Right atrium auricular region (tissue), 2 donors: Measurements from ENCODE around the gene C1QB. TPM values are rescaled to one million over a fixed set of nuclear protein-coding genes. Genes with fewer than 3 reads are reported as not detected.
"Not testable (repeated sequence)": the region's sequence is repeated elsewhere in the genome, so short reads cannot be mapped to it uniquely, and the experiment has no call there.

ENCODE experiments used
- DNase-seq: peaks from one replicate; pipeline ENCODE4 v3.0.0-alpha.2; 2019; ENCODE audit warnings: low spot score
- H3K27ac ChIP-seq, 2 donors: fragments of 200-600 bp; sonication (generic); 1 replicate in 1 of 2; 2 replicates in 1 of 2; pipeline ENCODE4 v1.5.1; 2016 to 2019
- H3K27me3 ChIP-seq, 2 donors: fragments of 200-600 bp; sonication (generic); one replicate each; pipeline versions ENCODE4 v1.5.1 to v1.6.0; 2017 to 2019
- H3K36me3 ChIP-seq: fragments of 200-600 bp; sonication (generic); one replicate; pipeline ENCODE4 v1.5.1; 2016
- H3K4me1 ChIP-seq, 2 donors: fragments of 200-600 bp; sonication (generic); one replicate each; pipeline versions ENCODE4 v1.5.1 to v1.6.0; 2017 to 2019
- H3K4me3 ChIP-seq, 2 donors: fragments of 200-600 bp; sonication (generic); 1 replicate in 1 of 2; 2 replicates in 1 of 2; pipeline ENCODE4 v1.5.1; 2017 to 2019; ENCODE audit warnings: mild to moderate bottlenecking in 1 of 2, moderate library complexity in 1 of 2
- H3K9me3 ChIP-seq, 2 donors: fragments of 200-600 bp; sonication (generic); one replicate each; pipeline ENCODE4 v1.5.1; 2019
- total RNA-seq, 2 donors: library from RNA; depleted of rRNA; stranded (reverse); fragments of >200 nt; gene quantifications; one replicate each; pipeline ENCODE4 v1.1.0, GENCODE V29; 2016
- TF ChIP-seq, protein P1 (sequence below), 2 donors: fragments of 200-600 bp; sonication (generic); IDR thresholded peaks; one replicate each; pipeline ENCODE4 v1.5.1; 2019; ENCODE audit warnings: antibody characterized with exemption in 2 of 2

C1QB gene
- total RNA-seq, 2 donors from 2014 or later: 82.5 to 262 TPM

DNA sequence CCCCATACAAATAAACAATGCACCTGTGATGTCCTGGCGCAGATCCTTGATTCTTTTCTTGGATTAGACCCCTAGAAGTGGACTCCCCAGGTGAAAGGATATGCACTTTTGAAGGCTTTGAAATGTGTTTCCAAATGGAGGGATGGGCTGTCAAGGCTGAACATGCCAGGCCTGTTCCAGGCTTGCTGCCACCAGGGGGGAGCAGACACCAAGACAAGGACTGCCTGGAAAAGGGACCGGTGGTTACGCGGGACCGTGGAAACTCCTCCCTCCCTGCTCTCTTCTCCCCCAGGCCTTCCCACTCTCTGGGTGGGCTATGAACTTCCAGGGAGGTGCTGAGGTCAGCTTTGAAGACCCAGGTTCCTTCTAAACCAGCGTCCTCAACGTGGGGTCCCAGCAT, 12.7 kb downstream of the C1QB start:
- Histone ChIP-seq H3K4me1 (no peaks in the 10 kb centered on the region), H3K36me3 (no peaks in the 10 kb centered on the region), H3K27ac (no peak overlapping the region), H3K9me3 (no peaks in the 10 kb centered on the region), H3K27me3 (no peaks in the 10 kb centered on the region), H3K4me3 (no peak overlapping the region)
- TF ChIP-seq, protein P1, sequence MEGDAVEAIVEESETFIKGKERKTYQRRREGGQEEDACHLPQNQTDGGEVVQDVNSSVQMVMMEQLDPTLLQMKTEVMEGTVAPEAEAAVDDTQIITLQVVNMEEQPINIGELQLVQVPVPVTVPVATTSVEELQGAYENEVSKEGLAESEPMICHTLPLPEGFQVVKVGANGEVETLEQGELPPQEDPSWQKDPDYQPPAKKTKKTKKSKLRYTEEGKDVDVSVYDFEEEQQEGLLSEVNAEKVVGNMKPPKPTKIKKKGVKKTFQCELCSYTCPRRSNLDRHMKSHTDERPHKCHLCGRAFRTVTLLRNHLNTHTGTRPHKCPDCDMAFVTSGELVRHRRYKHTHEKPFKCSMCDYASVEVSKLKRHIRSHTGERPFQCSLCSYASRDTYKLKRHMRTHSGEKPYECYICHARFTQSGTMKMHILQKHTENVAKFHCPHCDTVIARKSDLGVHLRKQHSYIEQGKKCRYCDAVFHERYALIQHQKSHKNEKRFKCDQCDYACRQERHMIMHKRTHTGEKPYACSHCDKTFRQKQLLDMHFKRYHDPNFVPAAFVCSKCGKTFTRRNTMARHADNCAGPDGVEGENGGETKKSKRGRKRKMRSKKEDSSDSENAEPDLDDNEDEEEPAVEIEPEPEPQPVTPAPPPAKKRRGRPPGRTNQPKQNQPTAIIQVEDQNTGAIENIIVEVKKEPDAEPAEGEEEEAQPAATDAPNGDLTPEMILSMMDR (IDR thresholded peaks at IDR 0.05): peak in 1 of 2 donors; percentile 42
- no peak for DNase-seq

DNA sequence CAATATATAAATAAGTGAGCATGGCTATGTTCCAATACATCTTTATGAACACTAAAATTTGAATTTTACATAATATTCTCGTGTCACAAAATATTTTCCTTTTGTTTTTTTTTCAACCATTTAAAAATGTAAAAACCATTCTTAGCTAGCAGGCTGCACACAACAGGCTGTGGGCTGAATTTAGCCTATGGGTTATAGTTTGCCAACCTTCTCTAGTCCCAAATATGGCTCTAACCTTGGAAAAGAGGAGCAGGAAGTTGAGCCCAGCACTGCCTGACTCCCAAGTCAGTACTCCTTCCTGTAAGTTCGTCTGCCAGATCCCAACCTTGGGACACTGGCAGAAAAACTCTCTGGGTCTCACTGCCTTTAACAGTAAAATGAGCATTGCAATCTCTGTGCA, 13.4 kb downstream of the C1QB start:
- no peak for DNase-seq
- no peak overlapping the region for H3K27ac ChIP-seq
- no peaks in the 10 kb centered on the region for H3K36me3 ChIP-seq
- no peaks in the 10 kb centered on the region for H3K27me3 ChIP-seq
- H3K9me3 ChIP-seq: no peaks in the 10 kb centered on the region
- TF ChIP-seq, protein P1 (IDR thresholded peaks at IDR 0.05): no peak
- H3K4me3 ChIP-seq: no peak overlapping the region
- no peaks in the 10 kb centered on the region for H3K4me1 ChIP-seq

DNA sequence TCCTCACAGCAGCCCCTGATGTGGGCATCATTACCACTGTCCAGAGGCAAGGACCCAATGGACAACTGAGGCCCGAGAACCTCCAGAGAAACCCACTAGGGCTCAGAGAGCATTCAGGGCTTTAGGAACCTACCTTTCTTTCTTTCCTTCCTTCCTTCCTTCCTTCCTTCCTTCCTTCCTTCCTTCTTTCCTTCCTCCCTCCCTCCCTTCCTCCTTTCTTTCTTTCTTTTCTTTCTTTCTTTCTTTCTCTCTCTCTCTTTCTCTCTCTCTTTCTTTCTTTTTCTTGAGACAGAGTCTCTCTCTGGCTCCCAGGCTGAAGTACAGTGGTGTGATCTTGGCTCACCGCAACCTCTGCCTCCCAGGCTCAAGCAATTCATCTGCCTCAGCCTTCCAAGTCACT, 15.8 kb downstream of the C1QB start:
- H3K9me3 ChIP-seq, DNase-seq, H3K27me3 ChIP-seq, H3K4me1 ChIP-seq, H3K27ac ChIP-seq, H3K4me3 ChIP-seq, H3K36me3 ChIP-seq: not testable (repeated sequence)

DNA sequence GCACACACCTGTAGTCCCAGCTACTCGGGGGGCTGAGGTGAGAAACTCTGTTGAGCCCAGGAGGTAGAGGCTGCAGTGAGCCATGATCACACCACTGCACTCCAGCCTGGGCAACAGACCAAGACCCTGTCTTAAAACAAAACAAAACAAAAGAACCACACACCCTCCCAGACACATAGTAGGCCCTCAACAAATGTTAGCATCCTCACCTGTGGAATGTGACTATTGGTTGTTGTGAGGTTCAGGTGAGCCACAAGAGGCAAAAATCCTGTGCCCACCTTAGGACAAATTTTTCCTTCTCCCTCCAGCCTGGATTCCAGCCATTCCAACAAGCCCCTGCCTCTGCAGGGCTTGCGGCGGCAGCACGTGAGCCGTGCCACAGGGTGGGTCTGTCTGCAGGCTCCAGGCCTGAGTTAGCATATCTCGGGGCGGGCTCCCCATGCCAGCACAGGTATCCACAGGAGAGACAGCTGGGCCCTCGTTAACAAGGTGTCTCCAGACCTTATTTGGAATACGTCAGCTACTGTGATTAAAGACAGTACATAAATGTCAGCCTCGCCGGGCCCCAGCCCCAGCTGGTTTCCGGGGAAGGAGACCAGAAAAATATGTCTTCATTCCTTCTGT, 17.4 kb downstream of the C1QB start:
- no peaks in the 10 kb centered on the region for H3K4me1 ChIP-seq
- DNase-seq: no peak
- no peak overlapping the region for H3K4me3 ChIP-seq
- H3K9me3 ChIP-seq: no peaks in the 10 kb centered on the region
- TF ChIP-seq, protein P1 (IDR thresholded peaks at IDR 0.05): no peak
- H3K27ac ChIP-seq: no peak overlapping the region
- peaks cover 0 to 6% of the 10 kb centered on the region in 2 donors for H3K27me3 ChIP-seq
- no peaks in the 10 kb centered on the region for H3K36me3 ChIP-seq

DNA sequence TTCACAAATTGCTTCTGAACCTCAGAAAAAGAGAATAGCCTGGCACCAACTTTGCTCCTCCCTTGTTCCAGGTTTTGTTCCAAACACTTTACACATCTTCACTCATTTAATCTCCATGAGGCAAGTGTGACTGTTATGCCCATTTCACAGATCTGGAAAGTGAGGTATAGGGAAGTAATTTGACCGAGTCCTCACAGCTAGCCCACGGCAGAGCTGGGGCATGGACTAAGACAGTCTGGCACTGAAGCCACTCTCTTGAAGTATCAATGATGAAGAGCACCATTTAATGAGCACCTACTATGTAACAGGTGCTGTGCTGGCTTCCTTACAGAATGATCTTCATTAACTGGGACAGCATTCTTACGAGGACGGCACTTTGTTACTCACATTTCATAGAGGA, 19.0 kb downstream of the C1QB start:
- DNase-seq: no peak
- H3K36me3 ChIP-seq: no peaks in the 10 kb centered on the region
- H3K4me1 ChIP-seq: no peaks in the 10 kb centered on the region
- H3K27me3 ChIP-seq: peaks cover 0 to 6% of the 10 kb centered on the region in 2 donors
- TF ChIP-seq, protein P1 (IDR thresholded peaks at IDR 0.05): no peak
- H3K4me3 ChIP-seq: no peak overlapping the region
- no peak overlapping the region for H3K27ac ChIP-seq
- H3K9me3 ChIP-seq: no peaks in the 10 kb centered on the region

DNA sequence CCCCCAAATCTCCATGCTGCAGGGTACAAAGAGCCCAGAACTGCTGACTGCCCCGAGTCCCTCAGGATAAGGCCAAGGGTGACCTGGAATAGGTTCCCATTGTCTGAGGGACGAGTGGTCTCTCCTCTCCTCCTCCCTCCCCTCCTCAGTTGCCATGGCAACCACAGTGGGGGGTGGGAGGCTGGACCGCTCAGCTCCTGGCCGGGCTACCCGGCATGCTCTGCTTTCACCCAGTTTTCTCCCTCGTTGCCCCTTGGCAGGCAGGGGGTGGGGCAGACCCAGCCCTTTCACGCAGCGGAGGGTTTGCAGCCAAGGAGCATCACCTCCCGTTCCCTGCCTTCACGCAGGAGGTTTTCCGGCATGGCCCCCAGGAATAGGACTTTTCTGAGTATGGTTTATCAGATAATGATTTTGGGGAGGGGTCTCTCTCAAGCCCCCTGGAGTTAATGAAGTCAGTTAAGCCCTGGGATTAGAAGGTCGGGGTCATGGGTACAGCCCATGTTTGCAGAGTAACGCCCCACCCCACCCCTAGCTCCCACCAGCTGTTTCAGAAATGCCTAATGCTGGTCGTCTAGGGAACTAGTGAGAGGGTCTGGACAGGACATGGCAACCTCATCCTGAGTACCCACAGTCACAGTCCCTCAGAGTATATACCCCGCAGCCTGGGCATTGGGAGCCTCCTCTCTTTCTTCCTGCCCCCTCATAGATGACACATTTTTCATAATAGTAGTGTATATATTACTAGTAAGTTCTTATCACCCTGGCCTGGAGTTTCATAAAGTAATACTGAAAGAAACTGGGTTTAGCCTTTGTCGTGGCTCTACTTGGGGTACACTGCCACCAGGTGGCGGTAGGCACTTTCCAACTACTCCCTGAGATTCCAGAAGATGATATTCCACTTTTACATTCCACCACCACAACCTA, 20.7 kb downstream of the C1QB start:
- no peak for DNase-seq
- no peak overlapping the region for H3K4me3 ChIP-seq
- no peaks in the 10 kb centered on the region for H3K4me1 ChIP-seq
- H3K9me3 ChIP-seq: no peaks in the 10 kb centered on the region
- H3K27me3 ChIP-seq: peaks cover 0 to 6% of the 10 kb centered on the region in 2 donors
- no peaks in the 10 kb centered on the region for H3K36me3 ChIP-seq
- TF ChIP-seq, protein P1 (IDR thresholded peaks at IDR 0.05): peak; percentile 35 to 71
- no peak overlapping the region for H3K27ac ChIP-seq
